Lower leg skin (tissue), 4 donors: Measurements from ENCODE around the gene ZFAND3. TPM values are rescaled to one million over a fixed set of nuclear protein-coding genes. Genes with fewer than 3 reads are reported as not detected.

ENCODE experiments used
- DNase-seq, 2 donors: peaks; one replicate each; pipeline ENCODE4 v3.0.0-alpha.2; 2019; ENCODE audit warnings: low spot score in 2 of 2
- H3K4me3 ChIP-seq: fragments of 200-600 bp; sonication (generic); 2 replicates; pipeline ENCODE4 v1.5.1; 2017; ENCODE audit warnings: mild to moderate bottlenecking, low read depth; ENCODE audit not compliant: poor library complexity, severe bottlenecking
- CTCF ChIP-seq, 3 donors: fragments of 450-650 bp; IDR thresholded peaks; one replicate each; pipeline ENCODE4 v1.5.1; 2016; ENCODE audit warnings: antibody characterized with exemption in 3 of 3, mild to moderate bottlenecking in 3 of 3, moderate library complexity in 2 of 3
- POLR2A ChIP-seq, 2 donors: fragments of 450-650 bp; IDR thresholded peaks; one replicate each; pipeline ENCODE4 v1.6.1; 2016 to 2017; ENCODE audit warnings: antibody characterized with exemption in 2 of 2, mild to moderate bottlenecking in 1 of 2, moderate library complexity in 1 of 2
- WGBS, 2 donors: methylation state at CpG; one replicate each; pipeline ENCODE4 v1.1.5; 2018; 5-methylcytosine and 5-hydroxymethylcytosine counted together
- intact Hi-C: fragments of 100-400 bp; cut with DNase I; formaldehyde crosslinking; loops from one replicate; pipeline ENCODE4 v1.15.0; 2023; ENCODE audit warnings: low total_unique reads
- total RNA-seq, 4 donors: library from RNA; depleted of rRNA; stranded (reverse); fragments of >200 nt; gene quantifications; one replicate each; pipeline ENCODE4 v1.1.0, GENCODE V29; 2016

The ZFAND3 gene
- total RNA-seq, 4 donors from 2014 or later: 26.3 to 40.8 (median 30.3) TPM

DNA sequence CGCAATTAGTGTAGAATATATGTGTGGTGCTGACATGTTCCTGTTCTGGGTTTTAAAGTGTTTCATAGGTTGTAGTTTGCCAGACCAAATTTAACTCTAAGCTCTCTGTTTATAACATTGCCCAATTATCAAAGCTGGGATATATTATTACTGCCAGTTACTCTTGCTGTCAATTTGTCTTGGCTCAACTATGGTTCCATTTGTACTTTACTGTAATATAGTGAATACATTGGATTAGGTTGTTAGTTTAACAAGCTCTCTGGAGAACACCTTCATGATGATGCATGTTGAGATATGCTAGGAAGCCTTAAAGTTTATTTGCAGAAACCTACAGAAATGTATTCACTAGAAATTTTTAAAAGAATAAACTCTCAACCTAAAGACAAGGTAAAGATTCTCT, 259.6 kb downstream of the ZFAND3 start:
- intact Hi-C loops: no loop called here
- DNase-seq: no peak
- no peak overlapping the region for H3K4me3 ChIP-seq
- WGBS, 2 donors: 100% methylated on average over 1 of the region's 1 CpG
- TF ChIP-seq POLR2A (IDR thresholded peaks at IDR 0.05) (no peak), CTCF (IDR thresholded peaks at IDR 0.05) (no peak)

DNA sequence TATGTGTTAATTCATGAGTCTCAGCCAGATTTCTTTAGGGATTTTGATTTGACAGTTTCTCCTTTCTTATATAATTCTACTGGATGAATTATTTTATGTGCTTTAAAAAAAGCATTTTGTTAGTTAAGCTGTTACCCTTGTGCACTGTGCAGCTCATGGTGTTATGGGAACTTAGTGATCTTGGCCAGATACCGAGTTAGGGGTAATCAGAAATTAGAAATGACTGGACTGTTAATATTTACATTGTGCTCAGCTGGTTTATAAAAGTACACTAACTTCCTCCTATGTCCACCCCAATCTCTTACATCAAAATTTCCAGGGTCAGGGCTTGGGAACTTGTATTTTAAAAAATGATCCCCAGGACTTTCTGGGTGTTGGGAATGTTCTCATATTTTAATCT, 260.0 kb downstream of the ZFAND3 start:
- no peak for TF ChIP-seq CTCF (IDR thresholded peaks at IDR 0.05)
- TF ChIP-seq POLR2A (IDR thresholded peaks at IDR 0.05): no peak
- intact Hi-C loops: no loop called here
- 95 to 97% methylated on average over 1 of the region's 1 CpG for WGBS, 2 donors
- DNase-seq: no peak
- no peak overlapping the region for H3K4me3 ChIP-seq

DNA sequence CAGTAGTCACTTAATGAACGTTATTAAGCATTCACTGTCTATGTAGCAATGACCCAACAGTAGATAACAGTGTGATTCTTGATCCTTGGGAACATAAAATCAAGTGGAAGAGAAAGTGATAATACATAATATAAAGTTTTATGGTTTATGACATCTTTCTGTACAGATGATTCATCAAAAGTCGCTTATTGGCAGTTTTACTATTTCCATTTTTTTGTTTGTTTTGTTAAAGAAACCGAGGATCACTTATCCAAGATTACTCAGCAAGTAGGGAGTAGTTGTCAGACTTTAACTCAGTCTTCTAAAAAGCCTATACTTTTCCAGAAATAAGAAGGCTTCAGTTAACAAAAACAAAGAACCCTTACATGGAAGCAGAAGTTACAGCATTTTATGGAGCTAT, 260.8 kb downstream of the ZFAND3 start:
- TF ChIP-seq CTCF (IDR thresholded peaks at IDR 0.05) (no peak), POLR2A (IDR thresholded peaks at IDR 0.05) (no peak)
- 61 to 67% methylated on average over 3 of the region's 3 CpGs for WGBS, 2 donors
- no peak for DNase-seq
- intact Hi-C loops: no loop called here
- no peak overlapping the region for H3K4me3 ChIP-seq

DNA sequence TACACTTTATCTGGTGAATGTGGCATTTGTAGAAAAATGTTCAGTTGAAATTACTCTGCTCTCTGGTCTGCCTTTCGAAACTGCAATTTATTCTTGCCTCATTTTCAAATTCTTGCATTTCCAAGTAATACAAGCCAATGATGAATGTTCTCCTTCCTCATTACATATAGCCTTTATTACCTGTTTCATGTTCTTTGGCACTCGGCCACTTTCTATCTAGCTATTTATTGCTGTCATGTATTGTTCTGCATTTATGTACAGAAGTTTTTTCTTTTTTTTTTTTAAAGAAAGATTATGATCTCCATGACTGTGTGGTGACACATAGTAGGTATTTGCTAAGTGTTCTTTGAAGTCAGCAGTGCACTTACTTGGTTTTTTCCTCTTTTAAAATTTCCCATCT, 261.4 kb downstream of the ZFAND3 start:
- TF ChIP-seq POLR2A (IDR thresholded peaks at IDR 0.05) (no peak), CTCF (IDR thresholded peaks at IDR 0.05) (no peak)
- 71 to 75% methylated on average over 2 of the region's 2 CpGs for WGBS, 2 donors
- no peak for DNase-seq
- no peak overlapping the region for H3K4me3 ChIP-seq
- intact Hi-C loops: no loop called here

GRCh38 chr6:38085031-38085430, 265.5 kb downstream of the ZFAND3 start:
- DNase-seq: no peak
- TF ChIP-seq CTCF (IDR thresholded peaks at IDR 0.05) (no peak), POLR2A (IDR thresholded peaks at IDR 0.05) (no peak)
- no peak overlapping the region for H3K4me3 ChIP-seq
- intact Hi-C loops: no loop called here

DNA sequence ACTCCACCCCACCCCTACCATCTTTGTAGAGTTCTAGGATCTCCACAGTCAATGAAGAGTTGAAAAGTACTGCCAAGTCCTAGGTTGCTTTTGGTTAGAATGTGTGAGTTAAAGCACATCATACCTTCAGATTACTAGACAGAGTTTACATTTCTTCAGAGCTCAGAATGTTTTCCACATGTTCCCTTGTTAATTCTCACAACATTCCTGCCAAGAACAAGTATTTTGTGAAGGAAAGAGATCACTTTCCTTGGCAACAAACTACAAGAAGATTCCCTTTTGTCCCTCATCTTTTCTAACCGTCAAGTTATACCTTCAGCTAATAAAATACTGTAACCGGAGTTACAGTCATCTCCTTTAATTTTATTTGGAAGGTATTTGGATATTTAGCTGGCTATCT, 266.8 kb downstream of the ZFAND3 start:
- no peak for DNase-seq
- intact Hi-C loops: no loop called here
- WGBS, 2 donors: 39 to 45% methylated on average over 2 of the region's 2 CpGs
- no peak overlapping the region for H3K4me3 ChIP-seq
- TF ChIP-seq POLR2A (IDR thresholded peaks at IDR 0.05): no peak
- no peak for TF ChIP-seq CTCF (IDR thresholded peaks at IDR 0.05)
